KMS-11 (cell line): ENCODE measurements around the gene ELFN1.

ENCODE experiments used
- H2AFZ ChIP-seq: fragments of 200-600 bp; sonication (generic); 2 replicates; pipeline ENCODE4 v1.6.1; 2016; ENCODE audit warnings: antibody characterized with exemption, mixed run types, low read depth
- H3K27ac ChIP-seq: fragments of 200-600 bp; sonication (generic); 2 replicates; pipeline ENCODE4 v1.6.1; 2016; ENCODE audit warnings: mild to moderate bottlenecking, mixed run types
- H3K27me3 ChIP-seq: fragments of 200-600 bp; sonication (generic); 2 replicates; pipeline ENCODE4 v1.6.1; 2017; ENCODE audit warnings: mild to moderate bottlenecking, low read depth, mixed run types, moderate library complexity; ENCODE audit not compliant: insufficient read depth
- H3K36me3 ChIP-seq: fragments of 200-600 bp; sonication (generic); 2 replicates; pipeline ENCODE4 v1.6.1; 2017; ENCODE audit warnings: mild to moderate bottlenecking, mixed run types; ENCODE audit not compliant: insufficient read depth
- H3K4me1 ChIP-seq: fragments of 200-600 bp; sonication (generic); 2 replicates; pipeline ENCODE4 v1.6.1; 2016; ENCODE audit warnings: mild to moderate bottlenecking, low read depth, mixed run types; ENCODE audit not compliant: poor library complexity, severe bottlenecking
- H3K4me2 ChIP-seq: fragments of 200-600 bp; sonication (generic); 2 replicates; pipeline ENCODE4 v1.7.0; 2016; ENCODE audit warnings: mild to moderate bottlenecking, mixed run types
- H3K4me3 ChIP-seq: fragments of 200-600 bp; sonication (generic); IDR thresholded peaks from 2 replicates; pipeline ENCODE4 v1.6.1; 2017; ENCODE audit warnings: low read depth, low read length, mixed read lengths; ENCODE audit not compliant: insufficient read depth
- H3K79me2 ChIP-seq: fragments of 200-600 bp; sonication (generic); 2 replicates; pipeline ENCODE4 v1.6.1; 2016; ENCODE audit warnings: low read depth, mixed run types; ENCODE audit not compliant: insufficient read depth
- H3K9ac ChIP-seq: fragments of 200-600 bp; sonication (generic); 2 replicates; pipeline ENCODE4 v1.6.1; 2016; ENCODE audit warnings: mild to moderate bottlenecking, mixed run types
- H4K20me1 ChIP-seq: fragments of 200-600 bp; sonication (generic); 2 replicates; pipeline ENCODE4 v1.6.1; 2016; ENCODE audit warnings: mild to moderate bottlenecking, mixed run types; ENCODE audit not compliant: insufficient read depth
- CTCF ChIP-seq: fragments of 200-600 bp; sonication (generic); conservative IDR thresholded peaks from 2 replicates; pipeline ENCODE4 v1.6.1; 2017; ENCODE audit warnings: low read depth, mild to moderate bottlenecking, antibody characterized with exemption, low read length, moderate library complexity, mixed read lengths

ELFN1 gene

GRCh38 chr7:1690359-1690958 lies 20.4 kb downstream of the ELFN1 start:
- Histone ChIP-seq H3K4me2 (no peak overlapping the region), H3K4me3 (no peak overlapping the region), H3K9ac (no peak overlapping the region), H3K4me1 (no peaks in the 10 kb centered on the region), H4K20me1 (no peaks in the 10 kb centered on the region), H3K79me2 (no peaks in the 10 kb centered on the region), H3K27ac (no peak overlapping the region), H3K27me3 (peaks cover 41% of the 10 kb centered on the region), H3K36me3 (no peaks in the 10 kb centered on the region), H2AFZ (no peak overlapping the region)
- TF ChIP-seq CTCF: no peak

DNA sequence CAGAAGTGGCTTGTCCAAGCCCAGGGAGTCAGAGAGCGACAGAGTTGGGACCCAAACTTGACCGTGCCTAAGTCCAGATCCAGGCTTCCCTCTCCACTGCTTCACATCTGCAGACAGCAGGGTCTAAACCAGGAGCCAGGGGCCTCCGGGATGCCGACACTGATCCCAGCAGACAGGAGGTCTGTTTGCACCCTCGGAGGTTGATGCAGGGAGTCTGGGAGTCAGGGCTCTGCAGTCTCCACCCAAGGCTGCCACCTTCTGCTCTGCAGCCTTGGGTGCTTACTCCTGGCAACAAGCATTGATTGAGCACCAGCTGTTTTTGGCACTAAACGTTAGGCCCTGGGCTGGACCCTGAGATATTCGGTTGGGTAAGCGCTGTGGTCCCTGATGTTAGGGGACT lies 21.0 kb downstream of the ELFN1 start:
- Histone ChIP-seq H3K79me2 (no peaks in the 10 kb centered on the region), H3K36me3 (no peaks in the 10 kb centered on the region), H3K4me2 (no peak overlapping the region), H3K27ac (no peak overlapping the region), H3K4me1 (no peaks in the 10 kb centered on the region), H3K9ac (no peak overlapping the region), H3K4me3 (no peak overlapping the region), H2AFZ (no peak overlapping the region), H4K20me1 (no peaks in the 10 kb centered on the region), H3K27me3 (peaks cover 48% of the 10 kb centered on the region)
- no peak for TF ChIP-seq CTCF

GRCh38 chr7:1691601-1692514 lies 21.8 kb downstream of the ELFN1 start:
- Histone ChIP-seq H3K27ac (no peak overlapping the region), H3K4me1 (no peaks in the 10 kb centered on the region), H2AFZ (no peak overlapping the region), H3K27me3 (peaks cover 55% of the 10 kb centered on the region), H4K20me1 (no peaks in the 10 kb centered on the region), H3K36me3 (no peaks in the 10 kb centered on the region), H3K79me2 (no peaks in the 10 kb centered on the region), H3K9ac (no peak overlapping the region), H3K4me2 (no peak overlapping the region), H3K4me3 (no peak overlapping the region)
- no peak for TF ChIP-seq CTCF

GRCh38 chr7:1692515-1693418 lies 22.7 kb downstream of the ELFN1 start:
- Histone ChIP-seq H3K27ac (no peak overlapping the region), H3K9ac (no peak overlapping the region), H3K4me2 (no peak overlapping the region), H2AFZ (no peak overlapping the region), H3K27me3 (peaks cover 63% of the 10 kb centered on the region), H4K20me1 (no peaks in the 10 kb centered on the region), H3K4me3 (no peak overlapping the region), H3K4me1 (no peaks in the 10 kb centered on the region), H3K79me2 (no peaks in the 10 kb centered on the region), H3K36me3 (no peaks in the 10 kb centered on the region)
- TF ChIP-seq CTCF: no peak
